T follicular helper cell (primary cell): Measurements from ENCODE around the gene SRF.
A peak's percentile ranks its signal among the peaks of the same experiment; 100 is the strongest.

Experiments
- DNase-seq: peaks from one replicate; pipeline ENCODE4 v3.0.0-alpha.2; 2020; ENCODE audit warnings: low read depth

SRF gene

GRCh38 chr6:43147691-43148477 lies 23.2 kb upstream of the SRF start:
- DNase-seq: no peak

- DNase-seq: no peak
Measured at GRCh38 chr6:43149265-43149664, 21.8 kb upstream of the SRF start.

- DNase-seq: no peak
Measured at GRCh38 chr6:43150051-43150751, 20.9 kb upstream of the SRF start.

GRCh38 chr6:43159599-43159998 lies 11.5 kb upstream of the SRF start:
- DNase-seq: no peak

- DNase-seq: no peak
Measured at GRCh38 chr6:43163899-43164298, 7.2 kb upstream of the SRF start.

- no peak for DNase-seq
Measured at GRCh38 chr6:43170417-43170930, 595 bp upstream of the SRF start.

- DNase-seq: no peak
Measured at GRCh38 chr6:43171707-43172103, 636 bp downstream of the SRF start.

GRCh38 chr6:43172104-43173007 lies 1.3 kb downstream of the SRF start:
- DNase-seq: peak; percentile 31

GRCh38 chr6:43173591-43174262 lies 2.7 kb downstream of the SRF start:
- no peak for DNase-seq

GRCh38 chr6:43174263-43175112 lies 3.4 kb downstream of the SRF start:
- DNase-seq: peak; percentile 87

GRCh38 chr6:43175676-43176422 lies 4.8 kb downstream of the SRF start:
- DNase-seq: no peak

GRCh38 chr6:43176423-43176786 lies 5.3 kb downstream of the SRF start:
- no peak for DNase-seq

GRCh38 chr6:43178150-43178549 lies 7.1 kb downstream of the SRF start:
- no peak for DNase-seq

GRCh38 chr6:43178951-43179830 lies 8.1 kb downstream of the SRF start:
- DNase-seq: no peak

GRCh38 chr6:43180058-43180457 lies 9.0 kb downstream of the SRF start:
- DNase-seq: no peak

GRCh38 chr6:43180985-43181384 lies 9.9 kb downstream of the SRF start:
- no peak for DNase-seq

- no peak for DNase-seq
Measured at GRCh38 chr6:43181621-43181941, 10.5 kb downstream of the SRF start.

- DNase-seq: peak; percentile 69
Measured at GRCh38 chr6:43181942-43182860, 11.1 kb downstream of the SRF start, which contains the start of gene CUL9. TSS of gene CUL9 (plus strand) at chr6:43182196. CDS start at chr6:43184311, 2,115 bp downstream.
